Thoracic aorta (tissue), 2 donors: Measurements from ENCODE around the gene BPIFA2. TPM values are rescaled to one million over a fixed set of nuclear protein-coding genes. Genes with fewer than 3 reads are reported as not detected.

Experiments used
- ATAC-seq: fragments of 150-250 bp; one replicate; pipeline ENCODE4 v1.8.0; 2017; ENCODE audit warnings: low read depth; ENCODE audit not compliant: insufficient number of reproducible peaks, low FRiP score
- DNase-seq: peaks from one replicate; pipeline ENCODE4 v3.0.0-alpha.2; 2020; ENCODE audit warnings: low spot score
- H3K27ac ChIP-seq, 2 donors: fragments of 200-600 bp; sonication (generic); 1 replicate in 1 of 2; 2 replicates in 1 of 2; pipeline ENCODE4 v1.5.1; 2016; ENCODE audit warnings: mild to moderate bottlenecking in 2 of 2, moderate library complexity in 2 of 2
- H3K27me3 ChIP-seq: fragments of 200-600 bp; sonication (generic); replicated peaks from 2 replicates; pipeline ENCODE4 v1.6.0; 2016; ENCODE audit warnings: mild to moderate bottlenecking; ENCODE audit not compliant: insufficient read depth
- H3K36me3 ChIP-seq: fragments of 200-600 bp; sonication (generic); one replicate; pipeline ENCODE4 v1.5.1; 2016
- H3K4me1 ChIP-seq, 2 donors: fragments of 200-600 bp; sonication (generic); 1 replicate in 1 of 2; 2 replicates in 1 of 2; pipeline versions ENCODE4 v1.5.1 to v1.6.0; 2016; ENCODE audit warnings: low read depth in 2 of 2, mild to moderate bottlenecking in 1 of 2; ENCODE audit not compliant: control insufficient read depth in 1 of 2
- H3K4me3 ChIP-seq: fragments of 200-600 bp; sonication (generic); 2 replicates; pipeline ENCODE4 v1.5.1; 2016; ENCODE audit warnings: mild to moderate bottlenecking
- H3K9me3 ChIP-seq: fragments of 200-600 bp; sonication (generic); 2 replicates; pipeline ENCODE4 v1.5.1; 2016
- CTCF ChIP-seq: fragments of 200-600 bp; sonication (generic); IDR thresholded peaks from one replicate; pipeline ENCODE4 v1.5.1; 2019; ENCODE audit warnings: antibody characterized with exemption
- total RNA-seq, 2 donors: library from RNA; depleted of rRNA; stranded (reverse); fragments of >200 nt; gene quantifications; one replicate each; pipeline versions ENCODE4 v1.1.0 to v1.2.3, GENCODE V29; 2016

Gene BPIFA2
- total RNA-seq, 2 donors from 2014 or later = not detected

GRCh38 chr20:33147299-33147698 is 20.7 kb upstream of the BPIFA2 start:
- Histone ChIP-seq H3K4me3 (no peak overlapping the region), H3K27me3 (no peaks in the 10 kb centered on the region), H3K36me3 (no peaks in the 10 kb centered on the region), H3K4me1 (no peaks in the 10 kb centered on the region), H3K27ac (no peak overlapping the region), H3K9me3 (no peaks in the 10 kb centered on the region)
- DNase-seq = no peak
- no peak for TF ChIP-seq CTCF
- ATAC-seq = no peak

DNA sequence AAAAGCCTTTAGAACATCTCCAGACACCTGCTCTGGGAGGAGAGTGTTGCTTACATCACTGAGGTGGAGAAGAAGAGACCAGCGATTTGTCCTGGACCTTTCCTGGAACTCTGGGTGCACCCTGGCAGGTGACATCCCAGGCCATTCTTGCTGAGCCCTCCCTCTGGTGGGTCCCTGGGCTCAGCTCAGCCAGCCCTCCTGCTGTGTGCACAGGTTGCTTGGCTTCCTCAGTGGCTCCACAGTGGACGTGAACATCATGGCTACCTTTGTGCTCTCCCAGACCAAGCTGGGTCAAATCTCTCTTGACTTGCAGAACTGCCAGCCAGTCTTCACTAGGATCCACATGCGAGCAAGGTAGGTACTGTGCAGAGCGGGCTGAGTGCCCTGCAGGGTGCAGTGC is 19.9 kb upstream of the BPIFA2 start:
- ATAC-seq (no peak), DNase-seq (no peak)
- no peak for TF ChIP-seq CTCF
- no peaks in the 10 kb centered on the region for H3K4me1 ChIP-seq
- H3K9me3 ChIP-seq = no peaks in the 10 kb centered on the region
- no peak overlapping the region for H3K4me3 ChIP-seq
- H3K27me3 ChIP-seq = no peaks in the 10 kb centered on the region
- no peak overlapping the region for H3K27ac ChIP-seq
- no peaks in the 10 kb centered on the region for H3K36me3 ChIP-seq

GRCh38 chr20:33154252-33154651 is 13.7 kb upstream of the BPIFA2 start:
- TF ChIP-seq CTCF = no peak
- H3K36me3 ChIP-seq = no peaks in the 10 kb centered on the region
- H3K27me3 ChIP-seq = no peaks in the 10 kb centered on the region
- no peak overlapping the region for H3K27ac ChIP-seq
- DNase-seq (no peak), ATAC-seq (no peak)
- H3K4me1 ChIP-seq = no peaks in the 10 kb centered on the region
- no peak overlapping the region for H3K4me3 ChIP-seq
- H3K9me3 ChIP-seq = no peaks in the 10 kb centered on the region

DNA sequence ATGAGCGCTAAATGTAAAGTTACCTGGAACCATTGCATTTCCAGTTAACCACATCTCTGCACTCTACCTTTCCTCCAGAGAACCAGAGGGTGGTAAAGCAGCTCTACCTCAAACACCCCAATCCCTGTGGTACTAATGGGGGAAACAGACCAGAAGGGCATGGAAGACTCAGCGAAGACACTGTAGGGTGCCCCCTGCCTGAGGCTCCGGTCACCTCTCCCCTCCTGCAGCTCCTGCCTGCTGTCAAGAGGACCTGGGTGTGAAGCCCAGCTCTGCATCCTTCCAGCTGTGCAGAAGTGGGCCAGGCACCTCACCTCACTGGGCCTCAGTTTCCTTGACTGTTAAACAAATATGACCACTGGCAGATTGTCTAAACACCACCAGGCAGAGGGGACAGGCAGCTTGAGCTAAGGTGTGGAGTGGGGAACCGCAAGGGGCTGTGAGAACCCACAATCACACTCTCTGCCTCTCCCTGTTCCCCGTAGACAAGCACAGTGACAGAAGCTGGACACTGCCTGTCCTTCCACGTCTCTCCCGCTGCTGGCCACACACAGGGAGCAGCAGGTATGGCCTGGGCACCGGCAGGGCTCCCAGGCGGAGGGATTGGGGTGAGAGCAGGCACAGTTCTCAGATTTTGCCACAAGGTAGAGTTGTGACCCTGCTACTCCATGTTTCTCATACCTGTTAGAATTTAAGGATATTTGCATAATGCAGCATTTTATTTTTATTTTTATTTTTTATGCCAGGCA is 9.1 kb upstream of the BPIFA2 start:
- Histone ChIP-seq H3K27ac (no peak overlapping the region), H3K9me3 (no peaks in the 10 kb centered on the region), H3K4me1 (no peaks in the 10 kb centered on the region), H3K4me3 (no peak overlapping the region), H3K36me3 (no peaks in the 10 kb centered on the region), H3K27me3 (no peaks in the 10 kb centered on the region)
- DNase-seq (no peak), ATAC-seq (no peak)
- TF ChIP-seq CTCF = no peak

DNA sequence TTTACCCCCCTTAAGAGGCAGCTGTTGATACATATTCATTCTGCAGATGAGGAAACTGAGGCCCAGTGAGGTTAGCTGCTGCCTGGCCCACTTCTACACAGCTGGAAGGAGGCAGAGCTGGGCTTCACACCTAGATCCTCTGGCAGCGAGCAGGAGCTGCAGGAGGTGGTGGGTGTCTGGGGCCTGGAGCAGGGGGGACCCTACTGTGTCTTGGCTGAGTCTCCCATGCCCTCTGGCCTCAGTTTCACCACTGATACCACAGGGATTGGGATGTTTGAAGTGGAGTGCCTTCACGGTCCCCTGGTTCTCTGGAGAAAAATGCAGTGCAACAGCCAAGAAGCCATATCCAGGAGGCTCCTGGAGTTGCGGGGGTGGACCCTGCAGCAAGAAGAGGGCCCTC is 8.2 kb upstream of the BPIFA2 start:
- no peak for ATAC-seq
- no peak overlapping the region for H3K27ac ChIP-seq
- H3K4me3 ChIP-seq = no peak overlapping the region
- H3K9me3 ChIP-seq = no peaks in the 10 kb centered on the region
- no peaks in the 10 kb centered on the region for H3K36me3 ChIP-seq
- no peak for DNase-seq
- H3K4me1 ChIP-seq = no peaks in the 10 kb centered on the region
- no peaks in the 10 kb centered on the region for H3K27me3 ChIP-seq
- TF ChIP-seq CTCF = no peak
